GM12874 (cell line): ENCODE measurements around the gene MFSD1.

Source experiments
- TF ChIP-seq, protein P1 (sequence below): IDR thresholded peaks from 2 replicates; pipeline ENCODE4 v1.5.1; 2011; ENCODE audit warnings: low read depth, mild to moderate bottlenecking, control low read depth, low read length, moderate library complexity; ENCODE audit not compliant: insufficient read depth

The MFSD1 gene

DNA sequence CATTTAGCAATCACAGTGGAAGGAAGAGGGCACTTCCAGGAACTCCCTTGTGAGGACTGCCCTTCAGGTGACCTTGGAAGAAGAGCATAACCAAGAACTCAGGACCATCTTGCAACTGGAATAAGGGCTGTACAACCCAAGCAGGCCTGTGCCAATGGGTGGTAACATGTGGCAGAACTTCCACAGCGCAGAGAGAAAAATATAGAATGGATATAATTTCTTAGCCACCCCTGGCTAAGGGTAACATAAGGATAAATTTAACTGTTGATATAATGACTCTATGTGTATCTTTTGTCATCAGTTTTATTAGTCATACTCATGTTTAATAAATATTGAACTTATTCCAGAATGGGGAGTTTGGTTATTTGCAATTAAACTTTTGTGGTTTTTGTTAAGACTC, 13.4 kb upstream of the MFSD1 start:
- TF ChIP-seq, protein P1, sequence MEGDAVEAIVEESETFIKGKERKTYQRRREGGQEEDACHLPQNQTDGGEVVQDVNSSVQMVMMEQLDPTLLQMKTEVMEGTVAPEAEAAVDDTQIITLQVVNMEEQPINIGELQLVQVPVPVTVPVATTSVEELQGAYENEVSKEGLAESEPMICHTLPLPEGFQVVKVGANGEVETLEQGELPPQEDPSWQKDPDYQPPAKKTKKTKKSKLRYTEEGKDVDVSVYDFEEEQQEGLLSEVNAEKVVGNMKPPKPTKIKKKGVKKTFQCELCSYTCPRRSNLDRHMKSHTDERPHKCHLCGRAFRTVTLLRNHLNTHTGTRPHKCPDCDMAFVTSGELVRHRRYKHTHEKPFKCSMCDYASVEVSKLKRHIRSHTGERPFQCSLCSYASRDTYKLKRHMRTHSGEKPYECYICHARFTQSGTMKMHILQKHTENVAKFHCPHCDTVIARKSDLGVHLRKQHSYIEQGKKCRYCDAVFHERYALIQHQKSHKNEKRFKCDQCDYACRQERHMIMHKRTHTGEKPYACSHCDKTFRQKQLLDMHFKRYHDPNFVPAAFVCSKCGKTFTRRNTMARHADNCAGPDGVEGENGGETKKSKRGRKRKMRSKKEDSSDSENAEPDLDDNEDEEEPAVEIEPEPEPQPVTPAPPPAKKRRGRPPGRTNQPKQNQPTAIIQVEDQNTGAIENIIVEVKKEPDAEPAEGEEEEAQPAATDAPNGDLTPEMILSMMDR = no peak

DNA sequence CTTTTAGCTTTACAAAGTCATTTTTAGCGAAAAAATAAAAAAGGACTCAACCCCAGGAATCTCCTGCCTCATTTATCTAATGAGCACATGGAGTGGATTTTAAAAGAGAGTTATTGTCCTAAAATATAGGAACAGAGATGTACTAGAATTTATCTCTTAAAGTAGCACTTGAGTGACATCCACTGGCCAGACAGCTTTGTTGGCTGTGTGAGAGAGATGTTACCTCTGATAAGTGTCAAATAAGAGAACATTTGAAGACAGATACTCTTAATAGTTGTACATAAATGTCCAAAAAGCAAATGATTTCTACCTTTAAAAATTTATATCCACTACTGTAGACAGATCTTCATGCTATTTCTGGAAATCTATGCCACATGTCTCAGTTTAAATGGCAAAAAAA, 12.3 kb upstream of the MFSD1 start:
- TF ChIP-seq, protein P1 = no peak

DNA sequence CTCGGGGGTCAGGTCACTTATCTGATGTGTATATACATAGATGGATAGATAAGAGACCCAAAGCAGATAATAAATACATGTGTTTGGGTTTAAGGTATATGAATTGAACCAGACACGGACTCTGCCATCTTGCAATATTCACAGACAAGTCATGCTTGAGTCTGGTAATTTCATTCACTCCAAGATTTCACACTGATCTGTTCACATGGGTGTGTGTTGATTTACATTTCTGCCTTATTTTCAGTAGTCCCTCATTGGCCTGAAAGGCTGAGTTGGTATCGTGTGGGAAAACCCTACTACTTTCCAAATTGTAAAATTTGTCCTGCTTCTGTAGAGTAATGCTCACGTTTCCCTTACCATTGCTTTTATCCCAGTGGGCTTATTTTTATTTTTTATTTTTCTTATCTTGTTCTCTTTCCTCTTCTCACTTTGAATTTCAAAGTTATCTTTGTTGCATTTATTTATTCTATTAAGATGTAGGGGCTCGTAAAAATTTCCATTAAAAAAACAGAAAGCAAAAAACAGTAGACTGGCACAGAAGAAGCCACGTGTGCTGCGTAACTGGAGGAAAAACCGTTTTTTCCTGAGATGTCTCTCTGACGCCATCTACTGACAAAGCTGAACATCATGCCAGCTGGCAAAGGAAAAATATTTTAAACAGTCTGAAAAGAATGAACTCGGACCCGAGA, 10.8 kb upstream of the MFSD1 start:
- TF ChIP-seq, protein P1 = peak; percentile 67

DNA sequence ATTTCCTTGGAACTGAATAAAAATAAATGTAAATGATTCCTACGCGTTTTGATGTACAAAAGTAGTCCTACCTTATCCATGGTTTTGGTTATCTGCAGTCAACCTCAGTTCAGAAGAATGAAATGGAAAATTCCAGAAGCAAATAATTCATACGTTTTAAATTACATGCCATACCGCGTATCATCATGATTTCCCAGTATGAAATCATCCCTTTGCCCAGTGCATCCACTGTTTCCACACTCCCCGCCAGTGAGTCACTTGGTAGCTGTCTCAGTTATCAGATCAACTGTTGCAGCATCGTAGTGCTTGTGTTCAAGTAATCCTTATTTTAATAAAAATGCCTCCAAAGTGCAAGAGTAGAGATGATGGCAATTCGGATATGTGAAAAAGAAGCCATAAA, 9.1 kb upstream of the MFSD1 start:
- TF ChIP-seq, protein P1 = no peak

DNA sequence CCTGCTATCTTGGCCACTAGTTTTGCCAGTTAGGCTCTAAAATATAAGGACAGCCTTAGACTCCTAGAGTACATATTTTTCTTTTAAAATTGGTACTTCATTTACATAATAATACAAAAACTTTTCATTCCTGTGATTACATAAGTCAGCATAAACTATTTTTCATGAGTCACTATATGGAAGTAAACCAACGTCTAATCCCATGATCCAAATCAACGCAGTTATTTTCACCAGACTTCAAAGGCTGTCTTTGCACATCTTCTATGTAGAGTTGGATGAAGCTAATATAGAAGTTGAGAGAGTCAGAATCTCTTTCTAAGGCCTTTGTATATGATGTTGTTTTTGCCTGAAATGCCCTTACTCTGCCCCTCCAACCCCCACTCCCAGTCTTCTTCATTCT, 7.6 kb upstream of the MFSD1 start:
- TF ChIP-seq, protein P1 = no peak

DNA sequence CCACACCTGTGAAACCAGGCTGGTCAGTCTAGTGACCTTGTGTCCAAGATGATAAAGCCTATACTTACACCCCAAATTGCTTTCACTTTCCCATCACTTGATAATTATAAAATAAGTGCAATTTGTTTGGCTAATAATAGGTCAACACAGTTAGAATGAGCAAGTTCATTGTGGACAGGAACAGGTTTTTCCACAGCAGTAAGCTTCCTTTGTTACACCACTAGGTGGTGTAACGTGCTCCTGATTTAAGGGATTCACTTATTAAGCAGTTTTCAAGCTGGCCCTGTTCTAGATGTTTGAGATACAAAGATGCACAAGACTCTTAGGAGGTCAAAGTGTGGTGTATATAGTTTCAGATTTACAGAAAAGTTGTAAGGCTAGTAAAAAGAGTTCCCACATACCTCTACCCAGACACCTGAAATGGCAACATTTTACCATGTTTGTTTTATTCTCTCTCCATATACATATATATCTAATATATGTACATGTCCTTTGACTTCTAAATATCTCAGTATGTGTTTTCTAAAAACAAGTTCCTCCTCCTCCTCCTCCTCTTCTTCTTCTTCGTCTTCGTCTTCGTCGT, 6.8 kb upstream of the MFSD1 start:
- TF ChIP-seq, protein P1 = peak; percentile 59; the same call in 1 of the 2 replicates

DNA sequence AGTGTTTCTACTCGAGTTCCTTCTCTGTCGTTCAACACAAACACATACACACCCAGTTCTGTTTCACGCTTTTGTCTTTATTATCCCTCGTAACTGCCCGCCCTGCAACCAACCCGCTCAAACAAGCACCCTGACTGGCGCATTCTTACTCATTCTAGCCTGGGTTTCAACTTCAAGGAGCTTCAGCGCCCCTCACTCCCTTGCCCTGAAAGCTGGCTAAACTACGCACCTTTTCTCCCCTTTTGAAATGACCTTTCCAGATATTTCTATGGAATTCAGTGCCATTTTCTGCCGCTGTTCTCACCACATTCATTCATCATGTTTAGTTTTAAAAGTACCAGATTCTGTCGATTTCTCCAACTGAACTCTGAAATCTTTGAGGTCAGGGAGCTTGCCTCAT, 653 bp upstream of the MFSD1 start:
- TF ChIP-seq, protein P1 = no peak
